ENCODE results near the gene MRAS.
"Not testable (repeated sequence)": the region's sequence is repeated elsewhere in the genome, so short reads cannot be mapped to it uniquely, and the experiment has no call there.

MRAS gene

DNA sequence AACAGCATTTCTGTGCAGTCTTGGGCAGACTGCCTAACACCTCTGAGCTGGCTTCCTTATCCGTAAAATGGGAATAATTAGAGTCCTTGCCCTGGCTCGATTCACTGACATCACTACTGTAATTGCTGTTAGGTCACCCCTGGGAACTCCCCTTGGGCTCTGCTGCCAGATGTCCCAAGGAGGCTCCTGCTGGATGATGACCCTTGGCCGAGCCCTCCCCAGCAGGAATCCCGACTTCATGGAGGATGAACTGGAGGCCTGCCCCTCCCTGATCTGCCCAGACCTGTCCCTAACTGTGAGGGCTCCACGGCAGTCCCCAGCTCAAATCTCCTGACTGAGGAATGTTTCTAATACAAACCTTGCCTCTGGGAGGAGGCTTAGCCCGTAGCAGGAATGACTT lies 104.1 kb downstream of the MRAS start:
- TF ChIP-seq CTCF (IDR thresholded peaks at IDR 0.05; ENCODE audit: low read depth, low read length), result no peak
- DNase-seq (ENCODE audit: extremely low read depth, low read depth), result no peak

DNA sequence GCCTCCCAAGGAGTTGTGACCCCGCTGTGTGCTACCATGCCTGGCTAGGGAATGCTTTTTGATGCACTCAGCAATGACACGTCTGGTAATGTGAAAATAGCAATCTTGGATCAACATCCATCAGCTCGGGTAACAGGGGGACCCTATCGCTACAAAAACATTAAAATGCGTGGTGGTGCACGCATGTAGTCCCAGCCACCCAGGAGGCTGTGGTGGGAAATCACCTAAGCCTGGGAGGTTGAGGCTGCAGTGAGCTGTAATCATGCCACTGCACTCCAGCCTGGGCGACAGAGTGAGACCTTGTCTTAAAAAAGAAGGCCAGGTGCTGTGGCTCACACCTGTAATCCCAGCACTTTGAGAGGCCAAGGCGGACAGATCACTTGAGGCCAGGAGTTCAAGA lies 105.6 kb downstream of the MRAS start:
- not testable (repeated sequence) for DNase-seq (ENCODE audit: extremely low read depth, low read depth)
